ENCODE measurements around the gene KRCC1.
"Not testable (repeated sequence)": the region's sequence is repeated elsewhere in the genome, so short reads cannot be mapped to it uniquely, and the experiment has no call there.

Gene KRCC1

GRCh38 chr2:88002359-88002707 lies 53.2 kb downstream of the KRCC1 start:
- no peak for DNase-seq (ENCODE audit: low read depth in 3 of 3)

- DNase-seq (ENCODE audit: low read depth in 3 of 3), result not testable (repeated sequence)
Measured at GRCh38 chr2:88000474-88000873, 55.1 kb downstream of the KRCC1 start.

- DNase-seq (ENCODE audit: low read depth in 3 of 3), result no peak
Measured at GRCh38 chr2:87996570-87996969, 59.0 kb downstream of the KRCC1 start.

- DNase-seq (ENCODE audit: low read depth in 3 of 3), result no peak
Measured at GRCh38 chr2:87995756-87996155, 59.8 kb downstream of the KRCC1 start.

GRCh38 chr2:87994304-87994850 lies 61.2 kb downstream of the KRCC1 start:
- DNase-seq (ENCODE audit: low read depth in 3 of 3), result not testable (repeated sequence)

GRCh38 chr2:87992569-87992968 lies 63.0 kb downstream of the KRCC1 start:
- DNase-seq (ENCODE audit: low read depth in 3 of 3), result not testable (repeated sequence)

- DNase-seq (ENCODE audit: low read depth in 3 of 3), result not testable (repeated sequence)
Measured at GRCh38 chr2:87987473-87987872, 68.1 kb downstream of the KRCC1 start.

GRCh38 chr2:87985902-87986301 lies 69.7 kb downstream of the KRCC1 start:
- not testable (repeated sequence) for DNase-seq (ENCODE audit: low read depth in 3 of 3)

GRCh38 chr2:87981182-87981581 lies 74.4 kb downstream of the KRCC1 start:
- DNase-seq (ENCODE audit: low read depth in 3 of 3), result not testable (repeated sequence)

Measured in stimulated activated CD4-positive, alpha-beta T cell treated with anti-CD3 and anti-CD28 coated beads, TNF-alpha, amount 100 ng/mL, for 48 hours (primary cell).